Adipose tissue (tissue), 3 donors: ENCODE measurements around the gene FAM13A. TPM values are rescaled to one million over a fixed set of nuclear protein-coding genes. Genes with fewer than 3 reads are reported as not detected.
"Not testable (repeated sequence)": the region's sequence is repeated elsewhere in the genome, so short reads cannot be mapped to it uniquely, and the experiment has no call there.

Source experiments
- H3K27ac ChIP-seq: one replicate; pipeline ENCODE4 v1.5.1; 2013; ENCODE audit warnings: low read depth, low read length
- WGBS, 3 donors: extraction: QIAGEN DNeasy Blood & Tissue Kit; methylation state at CpG; one replicate each; pipeline ENCODE4 v1.1.7; 2013; 5-methylcytosine and 5-hydroxymethylcytosine counted together
- polyA plus RNA-seq, 3 donors: library from polyadenylated mRNA; stranded (reverse); fragments of 200-250 nt; gene quantifications; one replicate each; pipeline ENCODE4 v1.2.3, GENCODE V29; 2013
- donor health status: healthy with polysubstance abuse.
- donor health status: Bipolar disorder and iron deficiency.
- donor health status: healthy.

FAM13A gene
- polyA plus RNA-seq, 3 donors = 12.4 to 26.9 (median 12.9) TPM

GRCh38 chr4:88880501-88881226, 176.3 kb downstream of the FAM13A start:
- 67 to 91% (median 83%) methylated on average over 8 to 10 of the region's 11 CpGs for WGBS, 3 donors
- H3K27ac ChIP-seq = no peak overlapping the region

- no peak overlapping the region for H3K27ac ChIP-seq
- WGBS, 3 donors = 62 to 72% (median 67%) methylated on average over 4 of the region's 4 CpGs
Measured at GRCh38 chr4:88879991-88880390, 177.0 kb downstream of the FAM13A start.

DNA sequence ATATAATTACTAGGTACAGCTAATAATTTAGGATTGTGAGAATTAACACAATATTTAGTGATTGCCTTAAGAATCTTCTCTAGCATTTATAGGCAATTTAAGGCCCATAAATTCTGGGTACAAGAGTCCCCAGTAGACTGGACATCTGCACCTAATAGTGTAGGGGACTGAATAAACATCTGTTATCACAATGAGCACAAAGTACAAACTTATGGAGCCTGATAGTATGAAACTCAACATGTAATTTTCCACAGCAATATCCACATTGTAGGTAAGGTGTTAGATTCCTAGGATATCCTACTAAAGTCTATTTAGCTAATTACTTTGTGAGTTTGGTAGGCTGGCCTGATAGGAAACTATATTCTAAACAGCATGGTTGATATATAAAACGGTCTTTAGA, 178.3 kb downstream of the FAM13A start:
- 34 to 90% (median 88%) methylated on average over 1 of the region's 1 CpG for WGBS, 3 donors
- H3K27ac ChIP-seq = no peak overlapping the region

GRCh38 chr4:88870428-88870827, 186.6 kb downstream of the FAM13A start:
- 92 to 93% (median 93%) methylated on average over 9 of the region's 9 CpGs for whole genome bisulfite sequencing, 3 donors

DNA sequence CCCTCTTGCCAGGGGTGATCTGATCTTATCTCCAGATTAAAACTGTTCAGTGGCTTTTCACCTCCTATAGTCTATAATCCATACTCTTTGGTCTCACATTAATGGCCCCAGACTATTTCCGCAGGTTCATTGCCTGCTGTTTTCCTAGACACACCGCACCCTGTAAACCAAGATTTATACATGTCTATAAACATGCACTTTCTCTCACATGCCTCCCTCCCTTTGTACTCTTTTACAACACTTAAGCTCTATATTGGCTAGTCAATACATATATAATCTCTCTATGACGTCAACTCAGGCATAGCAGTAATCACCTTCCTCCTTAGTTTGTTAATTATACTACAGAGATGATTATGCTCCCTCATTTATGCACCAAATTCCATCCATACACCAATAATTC, 188.5 kb downstream of the FAM13A start:
- H3K27ac ChIP-seq = no peak overlapping the region
- WGBS, 3 donors = 94 to 97% (median 95%) methylated on average over 3 of the region's 3 CpGs

More at GRCh38 chr4:88870428-88870827, 186.6 kb downstream of the FAM13A start:
- no peak overlapping the region for H3K27ac ChIP-seq

DNA sequence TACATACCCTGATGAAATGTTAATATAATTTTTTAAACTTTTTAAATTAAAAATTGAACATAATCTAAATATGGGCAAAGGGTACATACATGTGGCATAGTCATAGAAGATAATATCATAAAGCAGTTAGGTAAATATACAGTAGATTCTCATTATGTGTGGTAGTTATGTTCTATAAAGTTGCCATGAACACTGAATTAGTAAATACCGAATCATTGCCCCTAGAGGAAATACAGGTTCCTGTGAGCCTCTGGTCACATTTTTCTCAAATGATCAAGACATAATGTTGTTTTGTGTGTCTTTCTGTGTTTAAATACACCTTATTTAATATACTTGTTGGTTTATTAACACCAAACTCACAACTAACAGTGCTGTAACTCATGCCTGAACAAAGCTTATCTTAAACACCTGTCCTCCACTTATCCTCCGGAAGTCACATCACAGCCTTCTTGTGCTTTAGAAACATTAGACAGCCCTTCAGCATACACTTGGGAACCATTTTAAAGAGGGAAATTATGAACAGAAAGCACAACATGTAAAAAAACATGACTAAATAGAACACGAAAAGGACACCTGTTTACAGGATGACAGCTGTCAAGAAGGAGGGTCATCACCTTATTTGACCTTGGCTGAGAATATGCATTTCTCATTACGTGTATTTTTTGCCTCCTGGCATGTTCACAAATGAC, 190.0 kb downstream of the FAM13A start:
- H3K27ac ChIP-seq = no peak overlapping the region
- WGBS, 3 donors = 54 to 65% (median 57%) methylated on average over 4 of the region's 4 CpGs

- whole genome bisulfite sequencing, 3 donors = 92 to 95% (median 93%) methylated on average over 6 of the region's 6 CpGs
- H3K27ac ChIP-seq = no peak overlapping the region
Measured at GRCh38 chr4:88865466-88865865, 191.5 kb downstream of the FAM13A start.

GRCh38 chr4:88865046-88865445, 191.9 kb downstream of the FAM13A start:
- no peak overlapping the region for H3K27ac ChIP-seq
- WGBS, 3 donors = 98 to 100% (median 99%) methylated on average over 1 of the region's 1 CpG

DNA sequence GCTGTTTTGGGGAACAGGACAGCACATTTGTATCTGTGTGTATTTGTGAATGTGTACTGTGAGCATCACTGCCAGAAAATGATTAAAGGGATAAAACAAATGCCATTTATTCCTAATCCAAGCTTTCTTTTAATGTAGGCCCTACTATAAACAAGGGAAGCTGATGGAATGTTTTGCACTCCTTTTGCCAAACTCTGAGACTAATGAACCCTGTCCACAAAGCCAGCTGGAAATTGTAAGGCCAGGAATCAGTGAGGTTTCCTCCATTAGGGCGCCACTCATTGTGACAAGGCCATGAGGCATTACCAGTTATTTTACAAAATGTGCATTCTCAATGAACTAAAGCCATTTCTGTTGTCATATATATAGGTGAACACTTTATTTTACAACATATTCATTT, 196.4 kb downstream of the FAM13A start:
- no peak overlapping the region for H3K27ac ChIP-seq
- WGBS, 3 donors = 88 to 91% (median 90%) methylated on average over 1 of the region's 1 CpG

GRCh38 chr4:88859191-88859812, 197.7 kb downstream of the FAM13A start:
- no peak overlapping the region for H3K27ac ChIP-seq
- WGBS, 3 donors = 63 to 87% (median 70%) methylated on average over 3 of the region's 3 CpGs

DNA sequence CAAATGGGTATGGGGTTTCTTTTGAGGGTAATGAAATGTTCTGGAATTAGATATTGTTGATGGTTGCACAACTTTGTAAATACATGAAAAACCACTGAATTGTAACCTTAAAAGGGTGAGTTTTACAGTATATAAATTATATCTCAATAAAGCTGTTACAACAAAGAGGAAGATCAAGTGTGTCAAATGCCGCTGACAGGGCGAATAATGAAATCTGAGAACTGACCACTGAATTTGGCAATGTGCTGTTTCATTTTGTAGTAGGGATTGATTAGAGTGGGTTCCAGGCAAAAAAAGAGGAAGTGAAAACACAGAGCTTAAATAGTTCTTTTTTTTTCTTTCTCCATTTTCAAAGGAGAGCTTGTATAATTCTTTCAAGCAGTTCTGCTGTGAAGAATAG, 198.2 kb downstream of the FAM13A start:
- H3K27ac ChIP-seq = no peak overlapping the region
- 41 to 81% (median 62%) methylated on average over 2 of the region's 2 CpGs for WGBS, 3 donors

DNA sequence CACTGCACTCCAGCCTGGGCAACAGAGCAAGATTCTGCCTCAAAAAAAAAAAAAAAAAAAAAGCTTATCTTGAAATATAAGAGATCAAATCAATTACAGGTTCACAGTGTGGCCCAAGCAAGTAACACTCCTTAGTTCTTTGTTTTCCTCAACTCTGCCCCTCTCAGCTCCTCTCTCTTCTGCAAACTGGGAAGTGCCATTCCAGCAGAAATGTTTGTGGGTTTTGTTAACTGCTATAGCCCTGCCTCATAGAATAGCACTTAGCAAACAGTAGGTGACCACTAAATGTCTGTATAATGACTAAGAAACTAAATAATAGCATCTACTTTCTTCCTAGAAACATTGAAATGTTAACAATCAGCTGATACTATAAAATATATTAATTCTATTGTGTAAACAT, 199.4 kb downstream of the FAM13A start:
- no peak overlapping the region for H3K27ac ChIP-seq

DNA sequence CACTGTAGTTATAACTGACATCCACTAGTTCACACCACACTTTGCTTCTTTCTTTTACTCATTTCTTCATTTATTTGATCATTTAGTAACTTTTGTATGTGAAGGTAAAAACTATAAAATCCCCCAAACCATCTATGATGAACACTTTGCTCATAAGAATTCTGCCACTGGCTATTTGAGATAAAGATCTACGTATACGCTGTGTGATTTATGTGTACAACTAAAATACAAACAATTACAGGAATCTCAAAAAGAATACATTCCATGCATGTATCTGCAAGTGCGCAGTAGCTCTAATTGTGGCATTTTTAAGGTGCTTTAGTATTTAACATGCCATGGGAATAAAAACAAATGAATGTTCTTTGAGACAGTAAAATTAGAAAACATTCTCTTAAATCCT, 202.5 kb downstream of the FAM13A start:
- WGBS, 3 donors = 97 to 99% (median 98%) methylated on average over 3 of the region's 3 CpGs
- no peak overlapping the region for H3K27ac ChIP-seq

DNA sequence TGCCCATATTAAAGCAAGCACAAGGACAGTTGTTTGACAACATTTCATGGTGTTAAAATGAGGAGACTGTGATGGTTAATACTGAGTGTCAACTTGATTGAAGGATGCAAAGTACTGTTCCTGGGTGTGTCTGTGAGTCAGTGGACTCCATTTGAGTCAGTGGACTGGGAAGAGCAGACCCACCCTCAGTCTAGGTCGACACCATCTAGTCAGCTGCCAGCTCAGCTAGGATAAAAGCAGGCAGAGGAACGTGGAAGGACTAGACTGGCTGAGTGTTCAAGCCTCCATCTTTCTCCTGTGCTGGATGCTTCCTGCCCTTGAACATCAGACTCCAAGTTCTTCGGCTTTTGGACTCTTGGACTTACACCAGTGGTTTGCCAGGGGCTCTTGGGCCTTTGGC, 203.4 kb downstream of the FAM13A start:
- WGBS, 3 donors = 92 to 93% (median 92%) methylated on average over 3 of the region's 3 CpGs

GRCh38 chr4:88846206-88846790, 210.7 kb downstream of the FAM13A start:
- WGBS, 3 donors = 27 to 44% (median 37%) methylated on average over 4 of the region's 4 CpGs
- H3K27ac ChIP-seq = no peak overlapping the region

More for the DNA sequence above, 203.4 kb downstream of the FAM13A start:
- H3K27ac ChIP-seq = not testable (repeated sequence)

GRCh38 chr4:88843067-88843685, 213.8 kb downstream of the FAM13A start:
- 34 to 60% (median 59%) methylated on average over 8 of the region's 8 CpGs for WGBS, 3 donors
- no peak overlapping the region for H3K27ac ChIP-seq

GRCh38 chr4:88841635-88842034, 215.3 kb downstream of the FAM13A start:
- no peak overlapping the region for H3K27ac ChIP-seq
- WGBS, 3 donors = 87 to 92% (median 91%) methylated on average over 4 of the region's 4 CpGs

DNA sequence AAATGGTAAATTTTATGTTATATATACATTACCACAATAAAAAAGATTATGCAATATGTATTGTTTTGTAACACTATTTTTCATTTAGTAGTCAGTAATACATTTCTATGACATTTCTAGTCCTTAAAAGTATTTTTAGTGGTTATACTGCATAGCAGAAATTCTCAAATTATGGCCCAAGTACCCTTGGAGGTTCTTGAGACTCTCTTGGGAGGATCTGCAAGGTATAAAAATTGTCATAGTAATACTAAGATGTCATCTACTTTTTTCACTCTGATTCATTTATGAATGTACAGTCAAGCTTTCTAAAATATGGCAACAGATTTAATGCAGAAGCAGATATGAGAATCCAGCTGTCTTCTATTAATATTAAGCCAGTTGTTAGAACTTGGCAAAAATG, 220.8 kb downstream of the FAM13A start:
- H3K27ac ChIP-seq = no peak overlapping the region

GRCh38 chr4:88831031-88831430, 226.0 kb downstream of the FAM13A start:
- H3K27ac ChIP-seq = no peak overlapping the region
- 35 to 53% (median 37%) methylated on average over 4 of the region's 4 CpGs for WGBS, 3 donors
